HG02678 (cell line): ENCODE measurements around the gene MYPN.
A peak's percentile ranks its signal among the peaks of the same experiment; 100 is the strongest.
"Not testable (repeated sequence)": the region's sequence is repeated elsewhere in the genome, so short reads cannot be mapped to it uniquely, and the experiment has no call there.

Experiments used
- ATAC-seq: cut with Tn5 transposase; IDR thresholded peaks from one replicate; pipeline ENCODE4 v1.9.1; 2021; ENCODE audit warnings: mild to moderate bottlenecking, moderate library complexity; ENCODE audit not compliant: unreplicated experiment

MYPN gene

DNA sequence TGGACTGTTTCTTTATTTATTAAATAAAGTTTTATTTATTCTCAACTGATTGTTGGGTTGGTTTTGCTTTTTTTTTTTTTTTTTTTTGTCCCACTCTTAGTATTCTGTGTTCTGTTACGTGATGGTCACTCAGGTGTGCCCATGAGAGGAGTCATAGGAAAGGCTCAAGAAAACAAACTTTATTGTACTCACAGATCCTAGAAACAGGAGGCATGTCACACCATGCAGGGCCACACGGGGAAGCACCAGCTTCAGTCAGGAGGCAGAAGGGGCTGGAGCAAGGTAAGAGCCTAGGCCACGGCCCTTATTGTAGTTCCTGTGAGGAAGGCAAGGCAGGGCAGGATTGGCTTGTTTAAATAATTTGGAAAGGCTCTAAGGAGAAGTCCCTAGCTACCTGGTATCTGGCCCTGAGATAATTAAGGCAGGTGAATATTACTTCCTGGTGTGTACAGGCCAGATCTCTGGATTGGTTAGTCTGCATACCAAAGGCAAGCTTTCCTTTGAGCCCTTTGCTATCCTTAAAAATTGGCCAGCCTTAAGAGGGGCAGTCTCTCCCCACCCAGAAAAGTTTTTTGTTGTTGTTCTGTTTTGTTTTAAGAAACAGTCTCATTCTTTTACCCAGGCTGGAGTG, 114.4 kb downstream of the MYPN start:
- no peak for ATAC-seq

DNA sequence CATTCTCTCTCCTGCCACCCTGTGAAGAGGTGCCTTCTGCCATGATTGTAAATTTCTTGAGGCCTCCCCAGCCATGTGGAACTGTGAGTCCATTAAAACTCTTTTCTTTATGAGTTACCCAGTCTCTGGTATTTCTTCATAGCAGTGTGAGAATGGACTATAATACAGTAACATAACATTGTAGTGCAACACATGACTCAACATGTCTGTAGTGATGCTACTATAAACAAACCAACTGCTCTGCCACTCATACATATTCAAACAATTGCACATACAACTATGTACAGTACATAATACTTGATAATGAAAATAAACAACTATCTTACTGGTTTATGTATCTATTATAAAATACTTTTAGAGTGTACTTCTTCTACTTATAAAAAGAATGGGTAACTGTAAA, 115.5 kb downstream of the MYPN start:
- no peak for ATAC-seq

DNA sequence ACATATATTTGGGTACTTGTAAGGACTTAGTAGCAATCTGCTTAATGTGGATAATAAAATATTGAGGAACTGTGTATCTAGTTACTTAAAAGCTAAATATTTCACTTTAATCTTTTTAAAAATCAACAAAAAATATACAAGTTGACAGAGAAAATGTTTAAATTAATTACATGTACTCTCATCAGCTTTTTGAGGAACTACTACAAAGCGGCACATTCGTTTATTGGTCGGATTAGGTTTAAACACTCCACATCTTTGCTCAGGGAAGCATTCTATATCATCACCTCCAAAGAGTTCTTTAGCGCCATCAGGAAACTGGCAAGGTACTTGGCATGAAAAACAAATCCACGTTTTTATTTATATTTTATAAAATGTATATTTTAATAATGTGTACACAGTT, 121.0 kb downstream of the MYPN start:
- ATAC-seq, result no peak

DNA sequence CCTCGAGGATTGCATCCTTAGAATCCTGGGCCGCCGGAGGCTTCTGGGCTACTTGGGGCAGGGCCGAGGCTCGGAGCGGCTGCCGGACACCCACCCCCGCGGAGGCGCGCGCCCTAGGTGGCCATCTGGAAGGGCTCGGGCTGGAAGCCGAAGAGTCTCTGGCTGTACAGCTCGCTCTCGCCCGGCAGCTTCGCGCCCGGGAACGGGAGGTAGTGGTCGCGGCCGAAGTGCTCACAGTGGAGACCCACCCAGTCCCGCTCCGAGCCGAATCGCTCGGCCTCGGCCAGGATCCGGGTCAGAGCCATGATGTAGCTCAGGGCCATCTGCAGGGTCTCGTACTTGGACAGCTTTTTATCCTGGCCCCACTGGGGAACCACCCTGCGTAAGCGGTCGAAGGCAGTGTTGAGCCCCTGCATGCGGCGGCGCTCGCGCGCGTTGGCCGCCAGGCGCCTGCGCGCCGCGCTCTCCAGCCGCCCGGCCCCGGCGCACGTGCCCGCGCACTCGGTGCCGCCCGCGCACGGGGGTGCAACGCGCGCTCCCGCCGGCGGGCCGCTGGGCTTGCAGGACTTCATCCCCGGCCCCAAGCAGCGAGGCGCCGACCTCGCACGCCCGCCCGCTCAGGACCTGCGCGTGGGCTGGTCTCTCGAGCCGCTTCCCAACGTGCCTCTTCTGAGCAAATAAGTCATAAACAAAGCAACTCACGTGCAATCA, 122.0 kb downstream of the MYPN start:
- ATAC-seq, result peak; percentile 96

GRCh38 chr10:68231817-68232251, 122.5 kb downstream of the MYPN start, which contains the start of gene ATOH7:
TSS of gene ATOH7 (minus strand) at chr10:68232113. CDS start at chr10:68231677, 436 bp downstream.
- no peak for ATAC-seq

- ATAC-seq, result no peak
Observed at GRCh38 chr10:68233046-68233445, 123.8 kb downstream of the MYPN start.

- no peak for ATAC-seq
Observed at GRCh38 chr10:68235111-68235510, 125.8 kb downstream of the MYPN start.

- ATAC-seq, result no peak
Observed at GRCh38 chr10:68235581-68235980, 126.3 kb downstream of the MYPN start.

DNA sequence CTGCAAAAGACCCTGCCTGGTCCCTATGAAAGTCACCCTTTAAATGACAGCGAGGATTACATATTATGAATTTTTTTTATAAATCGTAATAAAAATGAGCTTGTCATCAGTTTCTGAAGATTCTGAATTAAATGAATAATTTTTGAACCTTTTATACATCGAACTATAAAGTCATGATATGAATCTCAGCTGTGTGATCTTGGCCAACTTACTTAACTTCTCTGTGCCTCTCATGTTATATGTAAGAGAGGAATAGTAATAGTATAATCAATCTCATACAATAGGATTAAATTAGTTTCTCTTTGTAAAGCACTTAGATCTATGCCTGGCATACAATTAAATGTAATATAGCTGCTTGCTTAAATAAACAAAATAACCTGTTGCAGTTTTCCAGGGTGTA, 127.9 kb downstream of the MYPN start:
- ATAC-seq, result no peak

- ATAC-seq, result no peak
Observed at GRCh38 chr10:68238371-68238770, 129.1 kb downstream of the MYPN start.

- ATAC-seq, result no peak
Observed at GRCh38 chr10:68239069-68239468, 129.8 kb downstream of the MYPN start.

GRCh38 chr10:68239596-68240150, 130.4 kb downstream of the MYPN start:
- ATAC-seq, result no peak

DNA sequence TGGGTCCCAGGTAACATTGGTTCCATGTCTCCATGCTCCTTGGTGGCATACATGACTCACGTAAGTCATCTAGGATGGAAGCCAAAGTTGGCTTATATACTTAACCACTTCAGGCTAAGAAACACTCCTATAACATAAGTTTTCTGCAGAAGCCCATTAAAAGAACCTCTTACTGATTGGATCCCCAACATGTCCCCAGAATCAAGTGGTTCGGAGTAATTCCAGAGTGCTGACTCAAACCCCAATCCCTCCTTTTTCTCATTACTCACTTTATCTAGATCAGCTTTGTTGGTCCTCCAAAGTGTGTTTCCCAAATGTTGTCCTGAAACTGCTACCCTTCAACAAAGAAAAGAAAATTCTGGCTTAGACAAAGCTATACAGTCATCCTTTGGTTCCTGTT, 132.8 kb downstream of the MYPN start:
- no peak for ATAC-seq

GRCh38 chr10:68246397-68246796, 137.1 kb downstream of the MYPN start:
- ATAC-seq, result not testable (repeated sequence)

DNA sequence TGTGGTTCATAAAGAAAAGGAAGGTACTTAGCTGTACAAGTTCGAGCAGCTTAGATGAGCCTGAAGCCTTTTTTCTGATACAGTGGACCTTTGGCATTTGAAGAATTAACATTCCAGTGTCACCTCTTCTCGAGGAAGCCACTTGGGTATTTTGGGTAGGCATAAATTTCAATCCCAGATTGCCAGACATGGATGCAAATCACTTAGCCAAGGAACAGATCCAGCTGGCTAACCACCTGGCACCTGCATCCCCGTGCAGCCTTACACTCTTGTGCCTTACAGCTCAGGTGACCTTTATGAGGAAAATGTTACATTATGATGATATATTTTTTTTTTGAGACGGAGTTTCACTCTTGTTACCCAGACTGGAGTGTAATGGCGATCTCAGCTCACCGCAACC, 138.6 kb downstream of the MYPN start:
- ATAC-seq, result no peak

DNA sequence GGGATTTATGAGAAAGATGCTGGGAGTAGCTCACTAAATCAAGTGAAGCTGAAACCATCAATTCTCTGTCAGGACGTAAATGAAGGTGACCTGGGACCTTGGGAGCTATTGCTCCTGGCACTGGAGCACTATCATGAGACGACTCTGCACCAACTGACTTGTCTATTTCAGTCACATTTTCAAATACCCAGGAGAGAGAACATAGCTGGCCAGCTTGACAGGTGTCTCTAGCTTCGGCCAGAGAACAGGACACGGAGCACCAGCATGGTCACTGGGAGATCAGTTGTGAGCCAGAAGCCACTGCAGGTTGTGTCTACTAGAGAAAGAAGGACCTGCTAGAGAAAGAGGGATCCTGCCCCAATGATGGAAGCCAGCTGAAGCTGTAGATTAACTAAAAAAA, 140.0 kb downstream of the MYPN start:
- ATAC-seq, result no peak

- ATAC-seq, result no peak
Observed at GRCh38 chr10:68251151-68251550, 141.9 kb downstream of the MYPN start.

DNA sequence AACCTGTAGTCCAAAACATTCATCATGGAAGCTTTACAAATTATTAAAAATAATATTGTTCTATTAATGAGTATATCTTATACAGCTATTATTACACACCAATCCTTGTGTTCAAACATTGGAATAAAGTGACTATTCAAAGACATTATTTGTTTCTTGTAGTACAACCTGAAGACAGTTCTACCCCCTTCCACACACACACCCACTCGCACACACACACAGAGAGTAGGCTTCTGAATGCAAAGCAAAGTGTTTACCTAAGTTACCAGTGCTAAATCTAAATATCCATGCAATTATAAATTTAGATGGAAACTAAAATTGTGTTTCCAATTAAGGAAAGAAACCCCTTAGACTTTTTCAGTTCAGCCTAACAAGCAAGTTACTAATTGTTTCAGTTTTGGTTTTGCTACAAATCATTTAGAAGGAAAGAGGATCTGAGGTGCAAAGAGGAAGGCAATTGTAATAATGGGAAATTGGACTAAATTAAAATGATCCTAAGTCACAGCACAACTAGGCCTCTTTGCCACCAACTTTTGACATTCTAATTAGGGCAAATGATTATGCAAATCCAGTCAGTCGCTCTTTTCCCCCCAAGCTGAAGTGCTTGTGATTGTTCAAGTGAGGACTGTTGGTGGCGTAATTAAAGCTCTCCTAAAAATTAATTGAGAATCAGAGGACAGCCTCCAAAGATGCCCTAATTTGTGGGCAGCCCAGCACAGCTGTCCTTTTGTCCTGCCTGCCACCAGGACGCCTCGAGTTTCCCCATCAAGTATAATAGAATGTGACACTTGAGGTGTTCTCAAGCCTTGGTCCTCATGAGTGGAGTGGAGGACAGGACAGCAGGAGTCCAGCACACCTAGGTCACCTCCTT, 142.6 kb downstream of the MYPN start:
- ATAC-seq, result no peak

DNA sequence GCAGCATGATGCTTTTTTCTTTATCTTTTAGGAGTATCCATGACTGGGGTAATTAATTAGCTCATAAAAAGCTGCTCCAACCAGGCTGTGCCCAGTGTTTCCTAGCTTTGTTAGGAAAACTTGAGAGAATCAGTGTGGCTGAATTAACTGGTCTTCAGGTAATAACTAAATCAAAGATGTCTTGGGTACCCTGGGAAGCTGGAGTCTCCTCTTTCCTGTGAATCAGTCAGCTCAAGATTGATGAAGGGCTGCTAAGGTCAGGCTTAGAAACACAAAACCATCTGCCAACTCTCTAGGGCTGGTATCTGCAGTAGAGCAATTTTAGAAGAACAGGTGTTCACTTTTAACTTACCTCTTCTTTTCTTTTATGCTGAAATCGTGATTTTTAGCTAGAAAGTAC, 144.1 kb downstream of the MYPN start:
- ATAC-seq, result no peak

DNA sequence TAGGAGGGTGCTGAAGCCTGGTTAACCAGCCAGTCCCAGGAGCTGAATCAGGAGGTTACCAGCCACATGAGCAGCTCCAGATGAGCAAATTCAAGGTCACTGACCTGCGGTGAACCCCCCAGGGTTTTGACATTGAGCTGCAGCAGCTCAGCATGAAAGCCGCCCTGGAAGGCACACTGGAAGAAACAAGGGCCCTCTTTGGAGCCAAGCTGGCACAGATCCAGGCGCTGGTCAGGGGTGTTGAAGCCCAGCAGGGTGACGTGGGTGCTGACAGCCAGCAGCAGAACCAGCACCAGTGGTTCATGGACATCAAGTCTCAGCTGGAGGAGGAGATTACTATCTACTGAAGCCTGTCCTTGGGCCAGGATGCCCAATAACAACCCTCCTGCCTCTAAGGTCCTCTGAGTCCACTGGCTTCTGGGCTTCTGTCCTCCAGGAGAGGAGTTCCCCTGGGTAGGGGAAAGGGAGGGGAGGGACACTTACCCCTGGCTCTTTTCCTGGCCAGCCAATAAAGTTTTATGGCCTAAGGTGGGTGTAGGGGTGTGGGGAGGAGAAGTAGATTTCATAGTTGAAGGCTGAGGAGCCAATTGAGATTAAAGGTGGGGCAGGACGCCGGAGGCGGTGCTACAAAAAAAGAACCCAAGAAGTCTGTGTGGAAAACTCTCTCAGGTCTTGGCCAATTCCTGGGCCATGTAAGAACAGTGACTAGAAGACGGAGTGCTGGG, 152.0 kb downstream of the MYPN start:
- no peak for ATAC-seq
